ENCODE measurements around the gene TMEM123. TPM values are rescaled to one million over a fixed set of nuclear protein-coding genes. Genes with fewer than 3 reads are reported as not detected.
"Not testable (repeated sequence)": the region's sequence is repeated elsewhere in the genome, so short reads cannot be mapped to it uniquely, and the experiment has no call there.

The TMEM123 gene
- polyA plus RNA-seq, 3 donors: 32.5 to 43.7 (median 33.1) TPM

DNA sequence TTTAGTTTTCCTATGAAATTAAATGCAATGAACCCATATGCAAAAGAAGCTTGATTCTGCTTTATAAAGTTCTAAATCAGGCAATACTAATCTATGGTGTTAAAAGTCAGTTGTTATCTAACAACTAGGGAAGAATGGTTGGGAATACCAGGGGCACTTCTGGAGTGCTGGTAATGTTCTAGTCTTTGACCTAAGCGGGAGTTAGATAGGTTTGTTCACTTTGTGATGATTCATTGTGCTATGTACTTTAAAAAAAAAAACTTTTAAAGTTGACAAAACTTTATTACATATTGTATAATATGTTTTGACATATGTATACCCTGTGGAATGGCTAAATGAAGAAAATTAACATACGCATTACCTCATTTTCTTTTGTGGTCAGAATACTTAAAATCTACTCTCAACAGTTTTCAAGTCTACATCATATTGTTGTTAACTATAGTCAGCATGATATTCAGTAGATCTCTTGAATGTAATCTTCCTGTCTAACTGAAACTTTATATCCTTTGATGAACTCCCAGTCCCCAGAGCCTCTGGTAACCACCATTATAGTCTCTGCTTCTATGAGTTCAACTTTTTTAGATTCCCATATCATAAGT is 66.3 kb downstream of the TMEM123 start:
- 85 to 95% (median 91%) methylated on average over 2 of the region's 2 CpGs for WGBS, 3 donors
- H3K27ac ChIP-seq (ENCODE audit: low read depth, low read length): no peak overlapping the region

DNA sequence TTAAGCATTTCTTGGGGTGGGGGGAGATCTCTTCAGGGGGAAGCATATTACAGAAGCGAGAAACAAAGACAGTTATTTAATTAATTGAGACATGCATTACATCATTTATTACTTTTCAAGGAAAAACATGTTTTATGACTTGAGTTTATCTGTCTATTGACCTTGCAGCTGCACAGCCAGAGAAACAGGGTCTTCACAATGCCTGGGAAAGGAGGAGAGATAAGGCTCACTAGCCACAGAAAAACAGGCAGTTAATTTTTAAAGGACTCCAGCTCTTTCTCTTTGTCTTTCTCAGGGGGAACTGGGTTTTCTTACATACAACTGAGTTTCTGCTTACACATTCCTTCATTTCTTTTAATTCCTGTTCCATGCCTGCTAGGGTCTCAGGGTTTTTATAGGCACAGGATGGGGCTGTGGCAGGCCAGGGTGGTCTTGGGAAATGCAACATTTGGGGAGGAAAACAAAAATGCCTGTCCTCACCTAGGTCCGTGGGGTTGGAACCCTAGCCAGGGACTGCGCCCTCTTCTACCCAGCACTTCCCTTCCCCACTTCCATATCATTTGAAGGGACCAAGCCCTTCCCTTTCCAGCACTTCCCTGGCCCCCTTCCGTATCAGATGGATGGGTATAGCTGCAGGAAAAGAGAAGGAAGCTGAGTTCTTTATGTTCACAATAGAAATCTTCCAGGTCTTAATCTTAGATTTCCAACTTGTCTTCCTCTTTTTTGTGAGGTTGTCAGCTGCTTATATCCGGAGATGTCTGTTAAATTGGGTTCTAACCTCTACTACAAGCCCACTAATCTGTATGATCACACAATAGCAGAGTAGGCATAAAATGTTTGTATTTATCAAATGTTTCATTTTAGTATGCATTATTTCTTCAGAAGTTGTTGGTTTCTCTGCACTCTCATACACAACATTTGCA is 67.2 kb downstream of the TMEM123 start:
- no peak overlapping the region for H3K27ac ChIP-seq (ENCODE audit: low read depth, low read length)
- WGBS, 3 donors: 61 to 77% (median 70%) methylated on average over 5 of the region's 5 CpGs

DNA sequence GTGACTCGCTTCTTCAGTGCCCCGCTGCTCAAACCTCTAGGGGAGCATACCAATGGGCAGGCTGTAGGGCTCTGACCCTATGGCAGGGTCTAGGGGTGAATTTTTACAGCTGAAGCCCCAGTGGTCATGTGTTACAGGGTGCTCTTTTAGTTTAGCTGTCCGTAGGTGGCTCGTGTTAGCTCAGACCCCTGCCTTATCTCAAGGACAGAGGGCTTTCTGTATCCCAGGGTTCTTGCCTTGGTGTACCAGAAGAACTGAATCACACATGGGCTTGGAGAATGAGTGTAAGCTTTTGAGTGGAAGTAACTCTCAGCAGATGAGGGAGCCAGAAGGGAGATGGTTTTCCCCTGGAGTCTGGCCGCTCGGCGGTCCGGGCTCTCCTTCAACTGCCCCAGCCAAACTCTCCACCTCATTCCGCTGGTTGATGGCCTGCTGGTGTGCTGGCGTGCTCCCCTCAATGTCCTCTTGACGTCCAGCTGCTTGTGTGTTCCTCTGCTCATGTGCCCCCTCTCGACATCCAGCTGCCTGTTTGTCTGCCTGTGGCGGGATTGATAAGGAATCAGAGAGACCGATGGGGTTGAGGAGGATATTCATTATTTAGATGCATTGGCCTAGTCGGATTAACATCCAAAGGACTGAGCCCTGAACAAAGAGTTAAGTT is 68.0 kb downstream of the TMEM123 start:
- no peak overlapping the region for H3K27ac ChIP-seq (ENCODE audit: low read depth, low read length)
- 72 to 88% (median 84%) methylated on average over 15 of the region's 15 CpGs for WGBS, 3 donors

DNA sequence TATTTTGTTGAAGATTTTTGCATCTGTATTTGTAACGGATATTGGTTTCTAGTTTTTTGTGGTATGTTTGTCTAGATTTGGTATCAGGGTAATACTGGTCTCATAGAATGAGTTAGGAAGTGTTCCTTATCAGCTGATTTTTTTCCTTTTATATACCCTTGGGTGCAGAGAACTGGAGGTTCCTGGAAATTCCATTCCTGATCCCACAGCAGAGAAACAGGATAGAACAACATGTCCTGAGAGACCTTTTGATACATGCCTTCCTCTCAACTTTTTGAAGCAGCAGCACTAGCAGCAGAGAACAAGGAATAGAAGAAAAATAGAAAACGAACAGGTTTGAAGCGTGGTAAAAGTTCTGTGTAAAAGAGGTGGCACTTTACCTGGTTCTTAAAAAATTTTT is 68.7 kb downstream of the TMEM123 start:
- 82 to 92% (median 86%) methylated on average over 3 of the region's 3 CpGs for WGBS, 3 donors
- no peak overlapping the region for H3K27ac ChIP-seq (ENCODE audit: low read depth, low read length)

- no peak overlapping the region for H3K27ac ChIP-seq (ENCODE audit: low read depth, low read length)
- WGBS, 3 donors: 82 to 91% (median 83%) methylated on average over 3 of the region's 3 CpGs
These were observed 70.2 kb downstream of the TMEM123 start for GRCh38 chr11:102382384-102382783.

- H3K27ac ChIP-seq (ENCODE audit: low read depth, low read length): no peak overlapping the region
These were observed 73.7 kb downstream of the TMEM123 start for GRCh38 chr11:102378818-102379217.

GRCh38 chr11:102377891-102378290 is 74.7 kb downstream of the TMEM123 start:
- no peak overlapping the region for H3K27ac ChIP-seq (ENCODE audit: low read depth, low read length)
- WGBS, 3 donors: 69 to 94% (median 84%) methylated on average over 2 of the region's 2 CpGs

GRCh38 chr11:102375720-102376399 is 76.7 kb downstream of the TMEM123 start:
- H3K27ac ChIP-seq (ENCODE audit: low read depth, low read length): no peak overlapping the region
- WGBS, 3 donors: 69 to 88% (median 87%) methylated on average over 5 of the region's 5 CpGs

DNA sequence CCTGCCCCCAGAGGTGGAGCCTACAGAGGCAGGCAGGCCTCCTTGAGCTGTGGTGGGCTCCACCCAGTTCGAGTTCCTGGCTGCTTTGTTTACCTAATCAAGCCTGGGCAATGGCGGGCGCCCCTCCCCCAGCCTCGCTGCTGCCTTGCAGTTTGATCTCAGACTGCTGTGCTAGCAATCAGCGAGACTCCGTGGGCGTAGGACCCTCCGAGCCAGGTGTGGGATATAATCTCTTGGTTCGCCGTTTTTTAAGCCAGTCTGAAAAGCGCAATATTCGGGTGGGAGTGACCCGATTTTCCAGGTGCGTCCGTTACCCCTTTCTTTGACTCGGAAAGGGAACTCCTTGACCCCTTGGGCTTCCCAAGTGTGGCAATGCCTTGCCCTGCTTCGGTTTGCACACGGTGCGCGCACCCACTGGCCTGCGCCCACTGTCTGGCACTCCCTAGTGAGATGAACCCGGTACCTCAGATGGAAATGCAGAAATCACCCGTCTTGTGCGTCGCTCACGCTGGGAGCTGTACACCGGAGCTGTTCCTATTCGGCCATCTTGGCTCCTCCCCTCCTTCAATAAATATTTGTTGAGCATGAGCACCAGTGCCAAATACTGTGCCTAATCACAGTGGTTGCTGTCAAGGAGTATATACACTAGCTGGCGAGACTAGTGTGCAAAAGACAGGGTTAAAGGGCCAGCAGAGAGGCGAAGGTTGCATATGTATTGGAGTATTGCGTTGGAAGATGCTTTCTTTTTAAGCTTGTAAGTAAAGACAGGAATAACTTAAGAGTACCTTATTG is 77.7 kb downstream of the TMEM123 start:
- WGBS, 3 donors: 49 to 88% (median 83%) methylated on average over 28 to 30 of the region's 31 CpGs
- H3K27ac ChIP-seq (ENCODE audit: low read depth, low read length): not testable (repeated sequence)

DNA sequence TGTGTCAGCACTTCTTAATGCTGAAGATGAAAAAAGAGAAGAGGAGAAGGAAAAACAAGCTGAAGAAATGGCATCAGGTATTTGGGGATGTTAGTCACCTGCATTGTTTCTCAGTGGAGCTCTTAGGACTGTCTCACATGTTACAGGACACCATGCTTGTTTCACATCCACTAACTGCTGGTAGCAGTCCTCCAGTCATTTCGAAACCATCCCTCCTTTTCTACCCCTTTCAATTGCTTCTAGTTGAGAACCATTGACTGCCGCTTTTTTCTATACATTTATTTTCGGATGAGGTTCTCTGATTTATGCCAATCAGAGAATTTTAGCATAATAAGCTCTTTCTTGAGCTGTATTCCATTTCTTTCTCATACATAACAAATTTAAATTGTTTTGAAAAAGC is 84.1 kb downstream of the TMEM123 start:
- 91 to 99% (median 98%) methylated on average over 3 of the region's 3 CpGs for WGBS, 3 donors
- no peak overlapping the region for H3K27ac ChIP-seq (ENCODE audit: low read depth, low read length)

DNA sequence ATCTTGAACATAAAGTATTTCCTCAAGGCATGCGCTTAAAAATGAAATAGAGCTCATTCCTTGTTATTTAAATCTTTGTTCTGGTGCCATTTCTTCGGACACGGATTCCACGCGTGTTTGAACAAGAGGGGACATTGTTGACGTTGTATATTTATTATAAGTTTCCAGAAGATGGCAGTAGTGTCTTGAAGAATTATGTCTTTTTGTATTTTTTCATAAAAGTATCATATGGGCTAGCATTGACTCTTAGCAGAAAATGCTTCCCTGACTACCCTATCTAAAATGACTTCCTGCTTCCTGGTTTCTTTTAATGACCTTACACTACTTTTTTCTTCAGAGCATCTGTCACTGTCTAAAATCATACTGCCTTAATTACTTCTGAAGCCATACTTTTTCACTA is 85.2 kb downstream of the TMEM123 start:
- no peak overlapping the region for H3K27ac ChIP-seq (ENCODE audit: low read depth, low read length)
- 24 to 52% (median 51%) methylated on average over 6 of the region's 6 CpGs for WGBS, 3 donors

GRCh38 chr11:102364991-102365390 is 87.6 kb downstream of the TMEM123 start:
- no peak overlapping the region for H3K27ac ChIP-seq (ENCODE audit: low read depth, low read length)
- 84 to 90% (median 89%) methylated on average over 1 of the region's 1 CpG for WGBS, 3 donors

DNA sequence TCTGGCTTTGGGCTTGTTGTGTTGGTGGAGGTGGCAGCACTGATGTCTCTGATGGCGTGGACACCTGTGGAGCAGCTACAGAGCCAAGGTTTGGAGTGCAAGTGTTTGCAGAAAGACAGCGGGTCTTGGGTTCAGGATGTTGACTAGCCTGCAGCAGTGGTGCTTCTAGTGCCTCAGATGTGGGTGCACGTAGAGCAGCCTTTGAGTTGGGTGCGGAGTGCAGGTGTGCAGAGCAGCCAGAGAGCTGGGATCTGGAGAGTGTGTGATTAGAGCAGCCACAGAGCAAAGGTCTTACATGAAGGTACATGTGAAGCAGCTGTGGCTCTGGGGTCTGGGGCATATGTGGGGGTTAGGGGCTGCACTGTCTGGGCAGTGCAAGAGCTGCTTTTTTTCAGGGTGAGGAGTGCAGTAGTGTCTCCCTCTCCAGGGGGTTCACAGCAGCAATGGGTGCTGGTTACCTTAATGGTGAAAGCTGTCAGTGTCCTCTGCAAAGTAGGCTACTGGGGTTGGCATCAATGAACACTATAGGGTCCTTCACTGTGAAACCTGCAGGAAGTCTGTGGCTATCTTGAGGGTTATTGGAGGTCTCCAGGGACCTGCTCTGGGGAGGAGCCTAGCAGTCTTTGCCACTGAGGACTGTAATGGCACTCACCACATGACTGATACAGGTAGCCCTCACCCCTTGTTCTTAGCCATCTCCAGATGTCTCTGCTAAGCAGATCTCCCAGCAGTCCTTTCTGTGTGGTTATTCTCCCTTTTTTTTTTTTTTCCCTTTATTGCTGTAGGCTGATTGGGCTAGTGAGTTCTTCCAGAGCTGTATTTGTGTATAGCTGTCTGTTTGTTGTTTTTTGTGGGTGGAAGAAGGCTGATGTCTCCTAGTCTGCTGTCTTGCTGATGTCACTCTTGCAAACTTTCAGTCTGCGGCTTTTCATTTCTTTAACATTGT is 91.2 kb downstream of the TMEM123 start:
- no peak overlapping the region for H3K27ac ChIP-seq (ENCODE audit: low read depth, low read length)
- WGBS, 3 donors: 97 to 100% (median 98%) methylated on average over 5 of the region's 5 CpGs

GRCh38 chr11:102360681-102361080 is 91.9 kb downstream of the TMEM123 start:
- no peak overlapping the region for H3K27ac ChIP-seq (ENCODE audit: low read depth, low read length)
- 62 to 97% (median 95%) methylated on average over 3 of the region's 3 CpGs for WGBS, 3 donors

GRCh38 chr11:102359372-102359771 is 93.2 kb downstream of the TMEM123 start:
- no peak overlapping the region for H3K27ac ChIP-seq (ENCODE audit: low read depth, low read length)
- 78 to 99% (median 84%) methylated on average over 3 of the region's 3 CpGs for WGBS, 3 donors

GRCh38 chr11:102357116-102357515 is 95.4 kb downstream of the TMEM123 start:
- H3K27ac ChIP-seq (ENCODE audit: low read depth, low read length): no peak overlapping the region

All from adipose tissue (tissue), 3 donors.